A673 (cell line): Measurements from ENCODE around the gene SLC22A7. TPM values are rescaled to one million over a fixed set of nuclear protein-coding genes. Genes with fewer than 3 reads are reported as not detected.

Source experiments
- BruUV-seq: library from RNA; stranded (reverse); fragments of 400-500 nt; replicated peaks from 2 replicates; lab custom pipeline; 2021; lab: Mats Ljungman, UMichigan
- CTCF ChIA-PET: fragments of 300-600 bp; sonication (Branson Sonifier 250); formaldehyde crosslinking; loops from one replicate; lab custom pipeline; 2022; ENCODE audit warnings: antibody characterized with exemption; lab: Charles Lee
- POLR2A ChIA-PET: fragments of 300-600 bp; sonication (Branson Sonifier 250); formaldehyde crosslinking; loops from one replicate; lab custom pipeline; 2022; ENCODE audit warnings: antibody characterized with exemption; ENCODE audit not compliant: low non-redundant PET; lab: Charles Lee
- DNase-seq: peaks from one replicate; pipeline ENCODE4 v3.0.0-alpha.2; 2015; ENCODE audit warnings: low spot score
- H3K27ac ChIP-seq: fragments of 200-600 bp; sonication (generic); 2 replicates; pipeline ENCODE4 v1.5.1; 2016; ENCODE audit warnings: mixed run types, low read depth, mild to moderate bottlenecking, mixed read lengths, antibody characterized with exemption, low read length; ENCODE audit not compliant: poor library complexity, severe bottlenecking
- H3K27me3 ChIP-seq: fragments of 200-600 bp; sonication (generic); replicated peaks from 2 replicates; pipeline ENCODE4 v1.6.1; 2017; ENCODE audit warnings: mixed run types, low read depth, mild to moderate bottlenecking, mixed read lengths, antibody characterized with exemption, low read length; ENCODE audit not compliant: insufficient read depth, poor library complexity
- H3K36me3 ChIP-seq: fragments of 200-600 bp; sonication (generic); 2 replicates; pipeline ENCODE4 v1.6.1; 2016; ENCODE audit warnings: mixed run types, mild to moderate bottlenecking, mixed read lengths, antibody characterized with exemption, low read length; ENCODE audit not compliant: insufficient read depth, poor library complexity, severe bottlenecking
- H3K4me1 ChIP-seq: fragments of 200-600 bp; sonication (generic); 2 replicates; pipeline ENCODE4 v1.6.1; 2017; ENCODE audit warnings: mixed run types, mild to moderate bottlenecking, mixed read lengths, antibody characterized with exemption, low read length; ENCODE audit not compliant: insufficient read depth, poor library complexity, severe bottlenecking
- H3K4me3 ChIP-seq: fragments of 200-600 bp; sonication (generic); 2 replicates; pipeline ENCODE4 v1.5.1; 2016; ENCODE audit warnings: low read depth, mixed run types, mild to moderate bottlenecking, mixed read lengths, low read length; ENCODE audit not compliant: poor library complexity, severe bottlenecking
- H3K9me3 ChIP-seq: fragments of 200-600 bp; sonication (generic); 2 replicates; pipeline ENCODE4 v1.6.1; 2016; ENCODE audit warnings: mixed run types, low read depth, mild to moderate bottlenecking, mixed read lengths, antibody characterized with exemption, low read length; ENCODE audit not compliant: poor library complexity, severe bottlenecking
- EZH2 ChIP-seq: fragments of 200-600 bp; sonication (generic); IDR thresholded peaks from 2 replicates; pipeline ENCODE4 v1.6.1; 2017; ENCODE audit warnings: borderline replicate concordance, low read depth, mild to moderate bottlenecking, mixed read lengths, antibody characterized with exemption, low read length; ENCODE audit not compliant: poor library complexity, severe bottlenecking
- intact Hi-C: fragments of 100-400 bp; cut with micrococcal nuclease; formaldehyde crosslinking; loops from one replicate; pipeline ENCODE4 v1.10.0; 2022; ENCODE audit not compliant: unreplicated experiment
- total RNA-seq: library from RNA; stranded (reverse); gene quantifications from 2 replicates; pipeline ENCODE4 v1.2.3, GENCODE V29; 2021
- TF ChIP-seq, protein P1 (sequence below): fragments of 300-800, 200-600 bp; sonication (generic); conservative IDR thresholded peaks from 2 replicates; pipeline ENCODE4 v1.5.1; 2017; ENCODE audit warnings: low read depth, mild to moderate bottlenecking, antibody characterized with exemption, low read length, moderate library complexity, mixed read lengths

The SLC22A7 gene
- total RNA-seq, 1 experiment from 2014 or later: not detected

DNA sequence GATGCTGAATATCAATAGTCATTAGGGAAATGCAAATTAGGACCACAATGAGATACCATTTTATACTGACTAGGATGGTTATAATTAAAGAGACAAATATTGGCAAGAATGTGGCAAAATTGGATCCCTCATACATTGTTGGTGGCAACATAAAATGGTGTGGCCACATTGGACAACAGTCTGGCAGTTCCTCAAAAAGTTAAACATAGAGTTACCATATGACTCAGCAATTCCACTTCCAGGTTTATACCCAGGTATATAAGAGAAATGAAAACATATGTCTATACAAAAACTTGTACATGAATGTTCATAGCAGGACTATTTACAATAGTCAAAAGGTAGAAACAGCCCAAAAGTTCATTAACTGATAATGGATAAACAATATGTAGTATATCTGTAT lies 12.6 kb downstream of the SLC22A7 start:
- ChIA-PET CTCF (no interaction called here), POLR2A (no interaction called here)
- no peaks in the 10 kb centered on the region for H3K4me1 ChIP-seq
- H3K27me3 ChIP-seq: no peaks in the 10 kb centered on the region
- intact Hi-C loops: no loop called here
- no peak for DNase-seq
- no peak for TF ChIP-seq EZH2
- TF ChIP-seq, protein P1, sequence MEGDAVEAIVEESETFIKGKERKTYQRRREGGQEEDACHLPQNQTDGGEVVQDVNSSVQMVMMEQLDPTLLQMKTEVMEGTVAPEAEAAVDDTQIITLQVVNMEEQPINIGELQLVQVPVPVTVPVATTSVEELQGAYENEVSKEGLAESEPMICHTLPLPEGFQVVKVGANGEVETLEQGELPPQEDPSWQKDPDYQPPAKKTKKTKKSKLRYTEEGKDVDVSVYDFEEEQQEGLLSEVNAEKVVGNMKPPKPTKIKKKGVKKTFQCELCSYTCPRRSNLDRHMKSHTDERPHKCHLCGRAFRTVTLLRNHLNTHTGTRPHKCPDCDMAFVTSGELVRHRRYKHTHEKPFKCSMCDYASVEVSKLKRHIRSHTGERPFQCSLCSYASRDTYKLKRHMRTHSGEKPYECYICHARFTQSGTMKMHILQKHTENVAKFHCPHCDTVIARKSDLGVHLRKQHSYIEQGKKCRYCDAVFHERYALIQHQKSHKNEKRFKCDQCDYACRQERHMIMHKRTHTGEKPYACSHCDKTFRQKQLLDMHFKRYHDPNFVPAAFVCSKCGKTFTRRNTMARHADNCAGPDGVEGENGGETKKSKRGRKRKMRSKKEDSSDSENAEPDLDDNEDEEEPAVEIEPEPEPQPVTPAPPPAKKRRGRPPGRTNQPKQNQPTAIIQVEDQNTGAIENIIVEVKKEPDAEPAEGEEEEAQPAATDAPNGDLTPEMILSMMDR: no peak
- no peaks in the 10 kb centered on the region for H3K9me3 ChIP-seq
- no TSS peak for BruUV-seq
- H3K27ac ChIP-seq: no peak overlapping the region
- H3K4me3 ChIP-seq: no peak overlapping the region
- H3K36me3 ChIP-seq: no peaks in the 10 kb centered on the region

DNA sequence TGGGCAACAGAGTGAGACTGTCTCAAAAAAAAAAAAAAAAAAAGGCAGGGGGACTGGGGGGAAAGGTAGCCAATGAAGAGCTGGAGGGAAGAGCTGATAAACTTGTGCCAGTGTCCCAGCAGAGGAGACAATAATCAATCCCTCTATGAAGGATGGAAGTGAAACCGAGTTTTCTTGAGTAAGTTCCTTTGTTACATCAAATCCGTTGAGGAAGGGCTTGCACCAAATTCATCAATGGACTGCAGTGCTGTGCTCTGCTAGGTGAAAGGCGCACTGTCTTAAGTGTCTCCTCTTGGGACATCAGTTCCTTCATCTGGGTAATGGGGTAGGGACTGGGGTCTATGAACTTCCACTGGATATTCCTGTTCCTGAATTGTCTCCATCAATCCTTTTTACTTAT lies 13.6 kb downstream of the SLC22A7 start:
- ChIA-PET POLR2A (interaction anchor here (0.6 kb wide), 1 partner anchor 15 kb away, joined by 3 read pairs; no protein-coding TSS in a partner anchor), CTCF (interaction anchor here (0.6 kb wide), 2 partner anchors 356 to 411 kb away, joined by 3 to 4 read pairs; no protein-coding TSS in a partner anchor)
- BruUV-seq: no TSS peak
- H3K4me3 ChIP-seq: no peak overlapping the region
- H3K4me1 ChIP-seq: no peaks in the 10 kb centered on the region
- no peaks in the 10 kb centered on the region for H3K36me3 ChIP-seq
- TF ChIP-seq, protein P1: no peak
- no peak for TF ChIP-seq EZH2
- no peaks in the 10 kb centered on the region for H3K27me3 ChIP-seq
- DNase-seq: no peak
- no peak overlapping the region for H3K27ac ChIP-seq
- H3K9me3 ChIP-seq: no peaks in the 10 kb centered on the region
- intact Hi-C loops: no loop called here

DNA sequence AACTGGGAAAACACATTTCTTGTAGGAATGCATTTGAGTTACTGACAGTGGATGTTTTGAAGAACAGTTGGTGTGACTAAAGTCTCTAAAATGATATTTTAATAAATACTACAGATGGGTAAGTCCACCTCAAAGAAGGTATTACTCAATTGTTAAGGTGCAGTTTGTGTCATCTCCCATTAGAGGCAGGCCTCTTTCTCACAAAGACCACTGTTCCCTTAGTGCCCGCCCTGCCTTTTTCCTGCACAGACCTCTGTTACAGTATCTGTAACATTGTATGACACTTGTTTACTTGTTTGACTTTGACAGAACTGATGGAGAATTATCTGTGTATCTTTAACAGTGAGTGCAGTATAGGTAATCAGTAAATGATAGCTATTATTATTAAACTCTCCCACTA lies 15.8 kb downstream of the SLC22A7 start:
- Histone ChIP-seq H3K27me3 (no peaks in the 10 kb centered on the region), H3K36me3 (no peaks in the 10 kb centered on the region), H3K27ac (no peak overlapping the region), H3K9me3 (no peaks in the 10 kb centered on the region), H3K4me3 (no peak overlapping the region), H3K4me1 (no peaks in the 10 kb centered on the region)
- TF ChIP-seq, protein P1: no peak
- TF ChIP-seq EZH2: no peak
- CTCF ChIA-PET: no interaction called here
- DNase-seq: no peak
- no TSS peak for BruUV-seq
- POLR2A ChIA-PET: no interaction called here
- intact Hi-C loops: no loop called here
